PC-3 (cell line): ENCODE data around the gene DPP8. TPM values are rescaled to one million over a fixed set of nuclear protein-coding genes. Genes with fewer than 3 reads are reported as not detected.
A peak's percentile ranks its signal among the peaks of the same experiment; 100 is the strongest.

Experiments
- ATAC-seq: fragments of 200-7000 bp; cut with Tn5 transposase; 2 replicates; pipeline ENCODE4 v1.9.1; 2020; ENCODE audit warnings: mild to moderate bottlenecking, moderate library complexity
- BruUV-seq: library from RNA; stranded (reverse); fragments of 400-500 nt; replicated peaks from 2 replicates; lab custom pipeline; 2021; lab: Mats Ljungman, UMichigan
- CTCF ChIA-PET: fragments of 300-600 bp; sonication (Branson Sonifier 250); formaldehyde crosslinking; loops from one replicate; lab custom pipeline; 2022; ENCODE audit warnings: antibody characterized with exemption; lab: Charles Lee
- POLR2A ChIA-PET: fragments of 300-600 bp; sonication (Branson Sonifier 250); formaldehyde crosslinking; loops from one replicate; lab custom pipeline; 2022; ENCODE audit warnings: antibody characterized with exemption; ENCODE audit not compliant: unreplicated experiment; lab: Charles Lee
- DNase-seq: peaks from one replicate; pipeline ENCODE4 v3.0.0-alpha.2; 2015
- H2AFZ ChIP-seq: fragments of 300-600 bp; sonication (generic); 2 replicates; pipeline ENCODE4 v1.6.0; 2016; ENCODE audit warnings: antibody characterized with exemption, low read length
- H3F3A ChIP-seq: fragments of 300-600 bp; sonication (generic); one replicate; pipeline ENCODE4 v1.6.0; 2017; ENCODE audit warnings: antibody characterized with exemption, low read length, control low read depth, mild to moderate bottlenecking; ENCODE audit not compliant: unreplicated experiment
- H3K27ac ChIP-seq: fragments of 300-600 bp; sonication (generic); 2 replicates; pipeline ENCODE4 v1.5.1; 2016; ENCODE audit warnings: mild to moderate bottlenecking, low read length
- H3K27me3 ChIP-seq: fragments of 300-600 bp; sonication (generic); 2 replicates; pipeline ENCODE4 v1.6.1; 2016; ENCODE audit warnings: low read length, mixed read lengths
- H3K36me3 ChIP-seq: fragments of 300-600 bp; sonication (generic); 2 replicates; pipeline ENCODE4 v1.6.1; 2016; ENCODE audit warnings: low read depth, mixed run types, low read length, mixed read lengths
- H3K4me1 ChIP-seq: fragments of 300-600 bp; sonication (generic); 2 replicates; pipeline ENCODE4 v1.5.1; 2016; ENCODE audit warnings: low read length; ENCODE audit not compliant: insufficient read depth
- H3K4me2 ChIP-seq: fragments of 300-600 bp; sonication (generic); 2 replicates; pipeline ENCODE4 v1.6.0; 2016; ENCODE audit warnings: low read length
- H3K4me3 ChIP-seq: fragments of 300-600 bp; sonication (generic); 2 replicates; pipeline ENCODE4 v1.5.1; 2016; ENCODE audit warnings: mild to moderate bottlenecking, low read length, mixed read lengths
- H3K79me2 ChIP-seq: fragments of 300-600 bp; sonication (generic); 2 replicates; pipeline ENCODE4 v1.6.1; 2017; ENCODE audit warnings: low read length, mixed read lengths
- H3K9ac ChIP-seq: fragments of 300-600 bp; sonication (generic); 2 replicates; pipeline ENCODE4 v1.6.0; 2016; ENCODE audit warnings: mild to moderate bottlenecking, low read length
- H3K9me2 ChIP-seq: fragments of 300-600 bp; sonication (generic); replicated peaks from 2 replicates; pipeline ENCODE4 v1.6.1; 2016; ENCODE audit warnings: mixed run types, low read length, mixed read lengths
- H3K9me3 ChIP-seq: fragments of 300-600 bp; sonication (generic); 2 replicates; pipeline ENCODE4 v1.6.1; 2016; ENCODE audit warnings: low read length, mixed read lengths
- H4K20me1 ChIP-seq: fragments of 300-600 bp; sonication (generic); 2 replicates; pipeline ENCODE4 v1.6.1; 2016; ENCODE audit warnings: low read length, mixed read lengths
- CTCF ChIP-seq: fragments of 300-600 bp; sonication (generic); conservative IDR thresholded peaks from 2 replicates; pipeline ENCODE4 v1.5.1; 2017; ENCODE audit warnings: antibody characterized with exemption, low read depth, mild to moderate bottlenecking, low read length
- EZH2 ChIP-seq: fragments of 300-600 bp; sonication (generic); IDR thresholded peaks from one replicate; pipeline ENCODE4 v1.6.1; 2017; ENCODE audit warnings: antibody characterized with exemption, mild to moderate bottlenecking, low read length; ENCODE audit not compliant: unreplicated experiment
- EZH2phosphoT487 ChIP-seq: fragments of 300-600 bp; sonication (generic); IDR thresholded peaks from 2 replicates; pipeline ENCODE4 v1.6.1; 2018; ENCODE audit warnings: mild to moderate bottlenecking, antibody characterized with exemption, low read length, borderline replicate concordance
- intact Hi-C: fragments of 100-400 bp; cut with micrococcal nuclease; formaldehyde crosslinking; loops from 2 replicates; pipeline ENCODE4 v1.9.0; 2023
- total RNA-seq: library from RNA; depleted of rRNA; stranded (reverse); fragments of >200 nt; gene quantifications from 2 replicates; pipeline ENCODE4 v1.2.3, GENCODE V29; 2014

Gene DPP8
- total RNA-seq, 1 experiment from 2014 or later: 20.6 TPM

- BruUV-seq: no TSS peak
- Histone ChIP-seq H3K4me3 (no peak overlapping the region), H3F3A (no peaks in the 10 kb centered on the region), H3K9me3 (no peaks in the 10 kb centered on the region), H3K79me2 (no peaks in the 10 kb centered on the region), H3K4me1 (peaks cover 18% of the 10 kb centered on the region), H3K27ac (no peak overlapping the region), H3K9me2 (no peaks in the 10 kb centered on the region), H3K9ac (no peak overlapping the region), H2AFZ (no peak overlapping the region), H3K36me3 (no peaks in the 10 kb centered on the region), H3K4me2 (no peak overlapping the region), H4K20me1 (no peaks in the 10 kb centered on the region), H3K27me3 (no peaks in the 10 kb centered on the region)
- no peak for ATAC-seq
- TF ChIP-seq EZH2phosphoT487 (no peak), EZH2 (no peak), CTCF (no peak)
- ChIA-PET CTCF (no interaction called here), POLR2A (no interaction called here)
- DNase-seq: no peak
- intact Hi-C loops: no loop called here
Observed at GRCh38 chr15:65423150-65423975, 94.1 kb downstream of the DPP8 start.

- Histone ChIP-seq H3K27ac (no peak overlapping the region), H3K9ac (peak overlapping the region; percentile 43), H4K20me1 (no peaks in the 10 kb centered on the region), H3K36me3 (no peaks in the 10 kb centered on the region), H2AFZ (peak overlapping the region; percentile 79), H3K9me3 (no peaks in the 10 kb centered on the region), H3K4me3 (peak overlapping the region; percentile 74), H3F3A (no peaks in the 10 kb centered on the region), H3K9me2 (no peaks in the 10 kb centered on the region), H3K4me2 (peak overlapping the region; percentile 95), H3K27me3 (no peaks in the 10 kb centered on the region), H3K4me1 (peaks cover 18% of the 10 kb centered on the region), H3K79me2 (no peaks in the 10 kb centered on the region)
- TF ChIP-seq EZH2phosphoT487 (no peak), EZH2 (no peak), CTCF (no peak)
- ChIA-PET POLR2A (no interaction called here), CTCF (no interaction called here)
- TSS peak; percentile 66 for BruUV-seq
- DNase-seq (peak; percentile 32), ATAC-seq (peak; percentile 44)
- intact Hi-C loops: no loop called here
Observed at GRCh38 chr15:65421360-65422215, 95.9 kb downstream of the DPP8 start.
